ENCODE results near the gene NQO1. TPM values are rescaled to one million over a fixed set of nuclear protein-coding genes. Genes with fewer than 3 reads are reported as not detected.

NQO1 gene
- total and polyA plus RNA-seq, 9 of the 15 experiments (the other 6 are each of a cell fraction or from before 2014, with no cell fraction given) = 96.7 to 198 (median 122) TPM

DNA sequence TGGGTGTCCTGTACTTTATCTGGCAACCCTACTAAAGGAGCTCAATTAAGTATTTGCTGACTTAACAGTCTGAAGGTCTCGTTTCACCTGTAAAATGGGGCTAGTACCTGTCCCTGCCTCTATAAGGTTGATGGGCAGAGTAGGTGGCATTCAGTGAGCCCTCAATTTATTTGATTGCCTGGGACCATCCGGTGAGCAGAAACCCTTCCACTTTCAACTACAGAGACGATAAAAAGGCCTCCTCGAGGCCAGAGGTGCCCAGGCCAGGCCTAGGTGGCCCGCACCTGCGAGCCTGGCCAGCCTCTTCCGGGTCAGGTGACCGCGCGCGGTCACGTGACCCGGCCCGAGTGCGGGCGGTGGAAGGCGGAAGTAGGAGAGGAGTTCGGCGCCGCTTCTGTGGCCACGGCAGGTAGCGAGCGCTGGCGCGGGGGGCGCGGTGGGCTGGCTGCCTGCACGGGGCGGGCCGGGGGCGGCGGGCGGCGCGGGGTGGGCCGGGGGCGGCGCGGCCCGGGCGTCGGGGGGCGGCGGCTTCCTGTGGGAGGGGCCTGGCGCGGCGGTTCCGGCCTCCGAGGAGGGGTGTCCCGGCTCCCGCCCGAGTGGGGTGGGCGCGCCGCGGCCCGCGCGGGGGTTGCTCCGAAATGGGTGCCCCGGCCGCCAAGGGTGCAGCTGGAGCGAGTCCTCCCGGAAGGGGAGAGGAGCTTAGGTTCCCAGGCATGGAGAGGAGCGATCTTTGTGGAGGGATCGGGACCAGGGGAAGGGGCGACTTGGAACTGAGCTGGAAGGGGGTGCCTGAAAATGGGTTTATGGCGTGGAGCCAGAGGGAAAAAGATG is 35.8 kb upstream of the NQO1 start, which contains the start of gene WWP2 (continued):
- TF ChIP-seq, protein P1, sequence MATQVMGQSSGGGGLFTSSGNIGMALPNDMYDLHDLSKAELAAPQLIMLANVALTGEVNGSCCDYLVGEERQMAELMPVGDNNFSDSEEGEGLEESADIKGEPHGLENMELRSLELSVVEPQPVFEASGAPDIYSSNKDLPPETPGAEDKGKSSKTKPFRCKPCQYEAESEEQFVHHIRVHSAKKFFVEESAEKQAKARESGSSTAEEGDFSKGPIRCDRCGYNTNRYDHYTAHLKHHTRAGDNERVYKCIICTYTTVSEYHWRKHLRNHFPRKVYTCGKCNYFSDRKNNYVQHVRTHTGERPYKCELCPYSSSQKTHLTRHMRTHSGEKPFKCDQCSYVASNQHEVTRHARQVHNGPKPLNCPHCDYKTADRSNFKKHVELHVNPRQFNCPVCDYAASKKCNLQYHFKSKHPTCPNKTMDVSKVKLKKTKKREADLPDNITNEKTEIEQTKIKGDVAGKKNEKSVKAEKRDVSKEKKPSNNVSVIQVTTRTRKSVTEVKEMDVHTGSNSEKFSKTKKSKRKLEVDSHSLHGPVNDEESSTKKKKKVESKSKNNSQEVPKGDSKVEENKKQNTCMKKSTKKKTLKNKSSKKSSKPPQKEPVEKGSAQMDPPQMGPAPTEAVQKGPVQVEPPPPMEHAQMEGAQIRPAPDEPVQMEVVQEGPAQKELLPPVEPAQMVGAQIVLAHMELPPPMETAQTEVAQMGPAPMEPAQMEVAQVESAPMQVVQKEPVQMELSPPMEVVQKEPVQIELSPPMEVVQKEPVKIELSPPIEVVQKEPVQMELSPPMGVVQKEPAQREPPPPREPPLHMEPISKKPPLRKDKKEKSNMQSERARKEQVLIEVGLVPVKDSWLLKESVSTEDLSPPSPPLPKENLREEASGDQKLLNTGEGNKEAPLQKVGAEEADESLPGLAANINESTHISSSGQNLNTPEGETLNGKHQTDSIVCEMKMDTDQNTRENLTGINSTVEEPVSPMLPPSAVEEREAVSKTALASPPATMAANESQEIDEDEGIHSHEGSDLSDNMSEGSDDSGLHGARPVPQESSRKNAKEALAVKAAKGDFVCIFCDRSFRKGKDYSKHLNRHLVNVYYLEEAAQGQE (IDR thresholded peaks at IDR 0.05; ENCODE audit: borderline replicate concordance) = peak; percentile 83
- TF ChIP-seq, protein P1 (CRISPR knock-in tag; IDR thresholded peaks at IDR 0.05; ENCODE audit: low read depth) = no peak
- no peak for TF ChIP-seq EWSR1 (IDR thresholded peaks at IDR 0.05; ENCODE audit: borderline replicate concordance, low read depth, partially characterized antibody)
- TF ChIP-seq TGIF2 (CRISPR knock-in tag; IDR thresholded peaks at IDR 0.05) = no peak
- TF ChIP-seq ZNF561 (CRISPR knock-in tag; conservative IDR thresholded peaks at IDR 0.05) = no peak
- no peak for TF ChIP-seq HOXB6 (CRISPR knock-in tag; IDR thresholded peaks at IDR 0.05; ENCODE audit: borderline replicate concordance)
- peak; percentile 83; the same call in 1 of the 2 replicates for TF ChIP-seq ZNF589 (CRISPR knock-in tag; IDR thresholded peaks at IDR 0.05; ENCODE audit: low read depth)
- TF ChIP-seq, protein P2, sequence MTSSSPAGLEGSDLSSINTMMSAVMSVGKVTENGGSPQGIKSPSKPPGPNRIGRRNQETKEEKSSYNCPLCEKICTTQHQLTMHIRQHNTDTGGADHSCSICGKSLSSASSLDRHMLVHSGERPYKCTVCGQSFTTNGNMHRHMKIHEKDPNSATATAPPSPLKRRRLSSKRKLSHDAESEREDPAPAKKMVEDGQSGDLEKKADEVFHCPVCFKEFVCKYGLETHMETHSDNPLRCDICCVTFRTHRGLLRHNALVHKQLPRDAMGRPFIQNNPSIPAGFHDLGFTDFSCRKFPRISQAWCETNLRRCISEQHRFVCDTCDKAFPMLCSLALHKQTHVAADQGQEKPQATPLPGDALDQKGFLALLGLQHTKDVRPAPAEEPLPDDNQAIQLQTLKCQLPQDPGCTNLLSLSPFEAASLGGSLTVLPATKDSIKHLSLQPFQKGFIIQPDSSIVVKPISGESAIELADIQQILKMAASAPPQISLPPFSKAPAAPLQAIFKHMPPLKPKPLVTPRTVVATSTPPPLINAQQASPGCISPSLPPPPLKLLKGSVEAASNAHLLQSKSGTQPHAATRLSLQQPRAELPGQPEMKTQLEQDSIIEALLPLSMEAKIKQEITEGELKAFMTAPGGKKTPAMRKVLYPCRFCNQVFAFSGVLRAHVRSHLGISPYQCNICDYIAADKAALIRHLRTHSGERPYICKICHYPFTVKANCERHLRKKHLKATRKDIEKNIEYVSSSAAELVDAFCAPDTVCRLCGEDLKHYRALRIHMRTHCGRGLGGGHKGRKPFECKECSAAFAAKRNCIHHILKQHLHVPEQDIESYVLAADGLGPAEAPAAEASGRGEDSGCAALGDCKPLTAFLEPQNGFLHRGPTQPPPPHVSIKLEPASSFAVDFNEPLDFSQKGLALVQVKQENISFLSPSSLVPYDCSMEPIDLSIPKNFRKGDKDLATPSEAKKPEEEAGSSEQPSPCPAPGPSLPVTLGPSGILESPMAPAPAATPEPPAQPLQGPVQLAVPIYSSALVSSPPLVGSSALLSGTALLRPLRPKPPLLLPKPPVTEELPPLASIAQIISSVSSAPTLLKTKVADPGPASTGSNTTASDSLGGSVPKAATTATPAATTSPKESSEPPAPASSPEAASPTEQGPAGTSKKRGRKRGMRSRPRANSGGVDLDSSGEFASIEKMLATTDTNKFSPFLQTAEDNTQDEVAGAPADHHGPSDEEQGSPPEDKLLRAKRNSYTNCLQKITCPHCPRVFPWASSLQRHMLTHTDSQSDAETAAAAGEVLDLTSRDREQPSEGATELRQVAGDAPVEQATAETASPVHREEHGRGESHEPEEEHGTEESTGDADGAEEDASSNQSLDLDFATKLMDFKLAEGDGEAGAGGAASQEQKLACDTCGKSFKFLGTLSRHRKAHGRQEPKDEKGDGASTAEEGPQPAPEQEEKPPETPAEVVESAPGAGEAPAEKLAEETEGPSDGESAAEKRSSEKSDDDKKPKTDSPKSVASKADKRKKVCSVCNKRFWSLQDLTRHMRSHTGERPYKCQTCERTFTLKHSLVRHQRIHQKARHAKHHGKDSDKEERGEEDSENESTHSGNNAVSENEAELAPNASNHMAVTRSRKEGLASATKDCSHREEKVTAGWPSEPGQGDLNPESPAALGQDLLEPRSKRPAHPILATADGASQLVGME (CRISPR knock-in tag; IDR thresholded peaks at IDR 0.05) = no peak
- TF ChIP-seq MECOM (CRISPR knock-in tag; IDR thresholded peaks at IDR 0.05) = no peak
- peak; percentile 62 for TF ChIP-seq SUPT5H (IDR thresholded peaks at IDR 0.05)
- peak; percentile 28 for TF ChIP-seq CCNT2 (IDR thresholded peaks at IDR 0.05; ENCODE audit: borderline replicate concordance, extremely low read depth, insufficient read length, low read depth, low read length)

All from K562 (cell line).